ENCODE data around the gene CCDC85B.
A peak's percentile ranks its signal among the peaks of the same experiment; 100 is the strongest.
"Not testable (repeated sequence)": the region's sequence is repeated elsewhere in the genome, so short reads cannot be mapped to it uniquely, and the experiment has no call there.

The CCDC85B gene

DNA sequence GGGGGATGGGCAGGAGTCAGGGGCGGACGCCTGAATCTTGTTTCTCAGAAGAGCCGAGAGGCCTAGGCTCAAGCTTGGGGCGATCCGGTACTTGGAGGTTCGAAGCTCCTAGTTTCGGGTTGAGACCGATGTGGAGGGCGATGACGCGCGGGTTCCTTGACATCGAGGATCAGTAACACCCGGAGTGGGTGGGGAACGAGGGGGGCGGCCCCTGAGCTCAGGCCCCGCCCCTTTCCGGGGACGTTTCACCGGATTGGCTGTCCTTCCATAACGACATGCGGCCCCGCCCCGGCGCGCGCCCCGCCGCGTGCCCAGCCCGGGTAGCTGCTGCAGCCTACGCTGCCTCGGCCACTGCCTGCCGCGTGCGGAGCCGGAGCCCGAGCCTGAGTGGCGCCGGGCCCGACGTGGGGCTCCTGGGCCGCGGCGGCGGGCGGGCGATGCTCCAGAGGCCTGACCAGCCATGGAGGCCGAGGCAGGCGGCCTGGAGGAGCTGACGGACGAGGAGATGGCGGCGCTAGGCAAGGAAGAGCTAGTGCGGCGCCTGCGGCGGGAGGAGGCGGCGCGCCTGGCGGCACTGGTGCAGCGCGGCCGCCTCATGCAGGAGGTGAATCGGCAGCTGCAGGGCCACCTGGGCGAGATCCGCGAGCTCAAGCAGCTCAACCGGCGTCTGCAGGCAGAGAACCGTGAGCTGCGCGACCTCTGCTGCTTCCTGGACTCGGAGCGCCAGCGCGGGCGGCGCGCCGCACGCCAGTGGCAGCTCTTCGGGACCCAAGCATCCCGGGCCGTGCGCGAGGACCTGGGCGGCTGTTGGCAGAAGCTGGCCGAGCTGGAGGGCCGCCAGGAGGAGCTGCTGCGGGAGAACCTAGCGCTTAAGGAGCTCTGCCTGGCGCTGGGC is at the start of gene CCDC85B:
CCDC85B (plus strand) TSS at position 350 of the 895 bp plus-strand sequence; CDS start at position 461, 111 bp downstream.
- no peak for TF ChIP-seq Cebpa-rat (IDR thresholded peaks at IDR 0.05)
- Histone ChIP-seq H3K9ac (peak within 1 kb of the TSS; percentile 99), H4K20me1 (peaks cover 31% of the 10 kb centered on the region), H3K36me3 (peaks cover 17% of the 10 kb centered on the region), H3K4me1 (peaks cover 73% of the 10 kb centered on the region), H3K27me3 (no peaks in the 10 kb centered on the region), H3K9me3 (no peaks in the 10 kb centered on the region), H3K4me3 (peak within 1 kb of the TSS; percentile 97), H3K27ac (peak within 1 kb of the TSS; percentile 98), H3K4me2 (peak within 1 kb of the TSS; percentile 98)

DNA sequence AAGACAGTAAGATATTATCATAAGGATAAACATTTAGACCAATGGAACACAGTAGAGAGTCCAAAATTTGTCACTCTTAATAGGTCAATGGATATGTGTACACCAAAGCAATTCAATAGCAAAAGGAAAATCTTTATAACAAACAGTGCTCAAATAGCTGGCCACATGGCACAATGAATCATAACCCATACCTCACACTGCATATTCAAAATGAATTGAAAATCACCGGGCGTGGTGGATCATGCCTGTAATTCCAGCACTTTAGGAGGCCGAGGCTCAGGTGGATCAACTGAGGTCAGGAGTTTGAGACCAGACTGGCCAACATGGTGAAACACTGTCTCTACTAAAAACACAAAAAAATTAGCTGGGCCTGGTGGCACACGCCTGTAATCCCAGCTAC is 48.3 kb upstream of the CCDC85B start:
- no peaks in the 10 kb centered on the region for H3K4me1 ChIP-seq
- no peak for TF ChIP-seq Cebpa-rat (IDR thresholded peaks at IDR 0.05)
- no peak overlapping the region for H3K4me2 ChIP-seq
- H3K36me3 ChIP-seq, result no peaks in the 10 kb centered on the region
- H3K27me3 ChIP-seq, result no peaks in the 10 kb centered on the region
- H3K27ac ChIP-seq, result no peak overlapping the region
- no peak overlapping the region for H3K9ac ChIP-seq
- peaks cover 5% of the 10 kb centered on the region; the same call in 1 of the 2 replicates for H3K9me3 ChIP-seq
- H3K4me3 ChIP-seq, result no peak overlapping the region
- H4K20me1 ChIP-seq, result no peaks in the 10 kb centered on the region

- no peaks in the 10 kb centered on the region for H3K4me1 ChIP-seq
- H3K9me3 ChIP-seq, result no peaks in the 10 kb centered on the region
- no peak overlapping the region for H3K4me2 ChIP-seq
- 0 out of 2 replicates have a peak, but pooled peaks cover 8% of the 10 kb centered on the region for H4K20me1 ChIP-seq
- no peaks in the 10 kb centered on the region for H3K36me3 ChIP-seq
- no peak overlapping the region for H3K27ac ChIP-seq
- H3K9ac ChIP-seq, result no peak overlapping the region
- no peak overlapping the region for H3K4me3 ChIP-seq
- no peak for TF ChIP-seq Cebpa-rat (IDR thresholded peaks at IDR 0.05)
- H3K27me3 ChIP-seq, result no peaks in the 10 kb centered on the region
Measured at GRCh38 chr11:65843811-65844210, 46.7 kb upstream of the CCDC85B start.

DNA sequence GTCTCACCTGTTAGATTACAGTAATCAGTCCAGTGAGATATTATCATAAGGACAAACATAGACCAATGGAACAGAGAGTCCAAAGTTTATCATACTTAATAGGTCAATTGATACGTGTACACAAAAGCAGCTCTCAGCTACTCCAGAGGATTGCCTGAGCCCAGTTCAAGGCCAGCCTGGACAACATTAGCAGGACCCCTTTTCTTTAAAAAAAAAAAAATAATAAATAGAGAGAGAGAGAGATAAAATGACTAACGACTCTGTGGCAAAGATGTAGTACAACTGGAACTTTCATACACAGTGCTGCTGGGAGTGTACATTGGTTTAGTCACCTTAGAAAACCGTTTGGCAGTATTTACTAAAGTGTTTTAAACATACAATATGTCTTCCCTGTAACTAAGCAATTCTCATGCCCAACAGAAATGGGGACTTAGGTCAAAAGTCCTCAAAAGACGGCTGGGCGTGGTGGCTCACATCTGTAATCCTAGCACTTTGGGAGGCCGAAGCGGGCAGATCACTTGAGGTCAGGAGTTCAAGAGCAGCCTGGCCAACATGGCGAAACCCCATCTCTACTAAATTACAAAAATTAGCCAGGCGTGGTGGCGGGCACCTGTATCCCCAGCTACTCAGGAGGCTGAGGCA is 46.1 kb upstream of the CCDC85B start:
- Histone ChIP-seq H3K27ac (no peak overlapping the region), H3K27me3 (no peaks in the 10 kb centered on the region), H3K4me3 (no peak overlapping the region), H3K9me3 (no peaks in the 10 kb centered on the region), H3K4me2 (no peak overlapping the region), H3K4me1 (no peaks in the 10 kb centered on the region), H3K36me3 (no peaks in the 10 kb centered on the region), H3K9ac (no peak overlapping the region), H4K20me1 (peaks cover 10% of the 10 kb centered on the region; the same call in 1 of the 2 replicates)
- no peak for TF ChIP-seq Cebpa-rat (IDR thresholded peaks at IDR 0.05)

DNA sequence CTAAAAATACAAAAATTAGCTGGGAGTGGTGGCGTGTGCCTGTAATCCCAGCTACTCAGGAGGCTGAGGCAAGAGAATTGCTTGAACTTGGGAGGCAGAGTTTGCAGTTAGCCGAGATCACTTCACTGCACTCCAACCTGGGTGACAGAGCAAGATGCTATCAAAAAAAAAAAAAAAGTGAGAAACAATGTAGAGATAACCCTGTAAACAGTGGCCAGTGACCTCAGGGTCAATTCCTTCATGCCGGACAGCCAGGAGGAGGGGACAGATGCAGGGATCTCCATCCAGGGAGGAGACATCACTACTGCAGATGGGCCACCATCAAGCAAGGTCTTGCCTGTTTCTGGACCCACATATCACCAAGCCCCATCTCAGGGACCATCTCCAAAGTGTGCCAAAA is 42.7 kb upstream of the CCDC85B start:
- no peak for TF ChIP-seq Cebpa-rat (IDR thresholded peaks at IDR 0.05)
- Histone ChIP-seq H3K36me3 (peaks cover 26% of the 10 kb centered on the region), H4K20me1 (peaks cover 44% of the 10 kb centered on the region), H3K4me2 (no peak overlapping the region), H3K9ac (no peak overlapping the region), H3K4me1 (no peaks in the 10 kb centered on the region), H3K9me3 (peaks cover 15% of the 10 kb centered on the region), H3K4me3 (no peak overlapping the region), H3K27me3 (no peaks in the 10 kb centered on the region), H3K27ac (no peak overlapping the region)

- H4K20me1 ChIP-seq, result peaks cover 53% of the 10 kb centered on the region
- peaks cover 35% of the 10 kb centered on the region for H3K36me3 ChIP-seq
- H3K4me1 ChIP-seq, H3K27ac ChIP-seq, H3K9ac ChIP-seq, H3K4me2 ChIP-seq, H3K27me3 ChIP-seq, H3K4me3 ChIP-seq: not testable (repeated sequence)
- peaks cover 15% of the 10 kb centered on the region for H3K9me3 ChIP-seq
Measured at GRCh38 chr11:65848693-65849092, 41.8 kb upstream of the CCDC85B start.

- Histone ChIP-seq H4K20me1 (peaks cover 60% of the 10 kb centered on the region), H3K27me3 (no peaks in the 10 kb centered on the region), H3K9ac (no peak overlapping the region), H3K36me3 (peaks cover 42% of the 10 kb centered on the region), H3K4me2 (no peak overlapping the region), H3K4me3 (no peak overlapping the region), H3K27ac (no peak overlapping the region), H3K4me1 (no peaks in the 10 kb centered on the region), H3K9me3 (peaks cover 15% of the 10 kb centered on the region)
- no peak for TF ChIP-seq Cebpa-rat (IDR thresholded peaks at IDR 0.05)
Measured at GRCh38 chr11:65849366-65849765, 41.1 kb upstream of the CCDC85B start.

DNA sequence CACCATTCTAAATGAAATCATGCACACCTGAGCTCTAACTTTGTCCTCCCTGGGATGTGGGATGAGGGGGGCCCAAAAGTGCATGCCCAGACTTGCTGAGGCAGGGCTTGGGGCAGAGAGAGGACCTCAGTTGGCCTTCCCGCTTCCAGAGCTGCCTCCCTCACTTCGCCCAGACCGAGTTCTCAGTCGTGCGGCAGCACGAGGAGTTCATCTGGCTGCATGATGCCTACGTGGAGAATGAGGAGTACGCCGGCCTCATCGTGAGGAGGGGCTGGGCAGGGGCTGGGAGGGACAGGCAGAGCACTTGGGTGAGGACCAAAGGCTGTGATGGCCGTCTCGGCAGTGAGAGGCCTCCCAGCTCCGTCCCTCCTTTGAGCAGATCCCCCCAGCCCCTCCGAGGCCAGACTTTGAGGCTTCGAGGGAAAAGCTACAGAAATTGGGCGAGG is 40.7 kb upstream of the CCDC85B start:
- Histone ChIP-seq H3K4me3 (no peak overlapping the region), H3K27ac (no peak overlapping the region), H3K9me3 (peaks cover 15% of the 10 kb centered on the region), H3K27me3 (no peaks in the 10 kb centered on the region), H3K36me3 (peaks cover 46% of the 10 kb centered on the region), H4K20me1 (peaks cover 64% of the 10 kb centered on the region), H3K4me2 (no peak overlapping the region), H3K9ac (no peak overlapping the region), H3K4me1 (peaks cover 2% of the 10 kb centered on the region)
- TF ChIP-seq Cebpa-rat (IDR thresholded peaks at IDR 0.05), result no peak

GRCh38 chr11:65850217-65851082 is 40.0 kb upstream of the CCDC85B start:
- Histone ChIP-seq H3K9ac (no peak overlapping the region), H3K4me1 (peaks cover 8% of the 10 kb centered on the region), H3K4me2 (no peak overlapping the region), H3K9me3 (peaks cover 15% of the 10 kb centered on the region), H3K27ac (no peak overlapping the region), H3K27me3 (no peaks in the 10 kb centered on the region), H3K4me3 (no peak overlapping the region), H3K36me3 (peaks cover 53% of the 10 kb centered on the region), H4K20me1 (peaks cover 71% of the 10 kb centered on the region)
- no peak for TF ChIP-seq Cebpa-rat (IDR thresholded peaks at IDR 0.05)

Measured in BLaER1 (cell line).